K562 (cell line): ENCODE measurements around the gene SDC1.

Source experiments
- USF2 ChIP-seq: sonication (generic); formaldehyde crosslinking; IDR thresholded peaks from 2 replicates; pipeline ENCODE4 v1.5.0; 2020; ENCODE audit warnings: missing genetic modification reagents
- ZNF324 ChIP-seq: fragments of 250-450 bp; sonication (Bioruptor Pico); IDR thresholded peaks from 2 replicates; pipeline ENCODE4 v1.4.0; 2020; ENCODE audit warnings: mild to moderate bottlenecking

- no peak for TF ChIP-seq USF2 (CRISPR knock-in tag)
- TF ChIP-seq ZNF324, result no peak
Observed at GRCh38 chr2:20203521-20204225, 21.3 kb downstream of the SDC1 start.
